HL-60 (cell line): ENCODE data around the gene CCDC195.

Source experiments
- POLR2AphosphoS5 ChIP-seq: IDR thresholded peaks from 2 replicates; pipeline ENCODE4 v1.6.1; 2012; ENCODE audit warnings: low read depth
- TF ChIP-seq, protein P1 (sequence below): IDR thresholded peaks from one replicate; pipeline ENCODE4 v1.5.1; 2011; ENCODE audit warnings: low read length, control low read depth, inconsistent platforms; ENCODE audit not compliant: insufficient read depth

DNA sequence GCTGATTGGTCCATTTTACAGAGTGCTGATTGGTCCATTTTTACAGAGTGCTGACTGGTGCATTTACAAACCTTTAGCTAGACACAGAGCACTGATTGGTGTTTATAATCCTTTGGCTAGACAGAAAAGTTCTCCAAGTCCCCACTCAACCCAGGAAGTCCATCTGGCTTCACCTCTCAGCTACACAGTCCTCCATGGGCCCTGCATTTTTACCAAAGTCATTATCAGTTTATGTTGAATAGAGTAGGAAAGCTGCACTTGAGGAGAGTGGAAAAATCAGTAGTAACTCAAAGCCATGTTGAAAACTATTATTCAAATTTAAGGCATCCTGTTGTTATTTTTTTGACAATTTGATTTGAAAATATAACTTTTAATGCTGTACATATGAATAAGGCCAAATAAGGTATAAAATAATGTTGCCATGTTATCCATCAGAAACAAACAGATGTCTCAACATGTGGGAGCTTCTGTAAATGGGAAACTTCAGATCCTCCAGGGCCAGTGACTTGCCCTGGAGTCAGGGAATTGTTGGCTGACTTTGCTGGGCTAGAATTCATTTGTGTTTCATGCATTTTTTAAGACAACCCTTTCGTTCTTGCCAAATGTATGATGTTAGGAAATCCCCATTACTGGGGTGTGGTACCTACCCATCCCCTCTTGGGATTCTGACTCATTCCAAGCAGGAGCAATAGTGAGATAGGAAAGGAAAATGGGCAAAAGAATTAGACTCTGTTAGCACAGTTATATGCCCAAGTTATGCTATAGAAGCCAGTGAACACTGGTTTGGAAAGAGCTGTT, 37.8 kb upstream of the CCDC195 start:
- TF ChIP-seq, protein P1, sequence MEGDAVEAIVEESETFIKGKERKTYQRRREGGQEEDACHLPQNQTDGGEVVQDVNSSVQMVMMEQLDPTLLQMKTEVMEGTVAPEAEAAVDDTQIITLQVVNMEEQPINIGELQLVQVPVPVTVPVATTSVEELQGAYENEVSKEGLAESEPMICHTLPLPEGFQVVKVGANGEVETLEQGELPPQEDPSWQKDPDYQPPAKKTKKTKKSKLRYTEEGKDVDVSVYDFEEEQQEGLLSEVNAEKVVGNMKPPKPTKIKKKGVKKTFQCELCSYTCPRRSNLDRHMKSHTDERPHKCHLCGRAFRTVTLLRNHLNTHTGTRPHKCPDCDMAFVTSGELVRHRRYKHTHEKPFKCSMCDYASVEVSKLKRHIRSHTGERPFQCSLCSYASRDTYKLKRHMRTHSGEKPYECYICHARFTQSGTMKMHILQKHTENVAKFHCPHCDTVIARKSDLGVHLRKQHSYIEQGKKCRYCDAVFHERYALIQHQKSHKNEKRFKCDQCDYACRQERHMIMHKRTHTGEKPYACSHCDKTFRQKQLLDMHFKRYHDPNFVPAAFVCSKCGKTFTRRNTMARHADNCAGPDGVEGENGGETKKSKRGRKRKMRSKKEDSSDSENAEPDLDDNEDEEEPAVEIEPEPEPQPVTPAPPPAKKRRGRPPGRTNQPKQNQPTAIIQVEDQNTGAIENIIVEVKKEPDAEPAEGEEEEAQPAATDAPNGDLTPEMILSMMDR: no peak
- no peak for TF ChIP-seq POLR2AphosphoS5
